A549 (cell line): ENCODE results near the gene CARD11. TPM values are rescaled to one million over a fixed set of nuclear protein-coding genes. Genes with fewer than 3 reads are reported as not detected.

ENCODE experiments used
- ATAC-seq, 2 experiments: fragments of 200-7000 bp in 1 of 2; fragments of >200 bp in 1 of 2; cut with Nextera tagmentation in 1 of 2; cut with Tn5 transposase in 1 of 2; 3 replicates each; pipeline versions ENCODE4 v1.8.0 to v1.9.1; 2018 to 2020; ENCODE audit warnings: mild to moderate bottlenecking in 1 of 2, moderate library complexity in 1 of 2
- CTCF ChIA-PET: fragments of 300-600 bp; sonication (Branson Sonifier 250); formaldehyde crosslinking; extraction: SDS; loops from one replicate; lab custom pipeline; 2021; ENCODE audit warnings: antibody characterized with exemption, inconsistent platforms; lab: Yijun Ruan, JAX
- POLR2A ChIA-PET: fragments of 350-600 bp; formaldehyde crosslinking; extraction: SDS; loops from one replicate; lab custom pipeline; 2021; ENCODE audit warnings: antibody characterized with exemption, inconsistent platforms; lab: Yijun Ruan, JAX
- DNase-seq, 2 experiments: peaks; one replicate each; pipeline versions ENCODE4 v3.0.0 to v3.0.0-alpha.2; 2011 to 2016; ENCODE audit warnings: low read depth in 1 of 2, low spot score in 1 of 2
- FAIRE-seq: peaks from 2 replicates; lab custom pipeline; 2011; peaks lifted over from hg19 to GRCh38; lab: Jason Lieb, UNC
- H3K27ac ChIP-seq, 2 experiments: fragments of >200 bp; sonication (Bioruptor Twin); formaldehyde crosslinking; 3 replicates each; pipeline ENCODE4 v1.5.1; 2016 to 2017
- H3K4me1 ChIP-seq: fragments of >200 bp; sonication (Bioruptor Twin); formaldehyde crosslinking; 3 replicates; pipeline ENCODE4 v1.6.1; 2016
- H3K4me2 ChIP-seq: fragments of >200 bp; sonication (Bioruptor Twin); formaldehyde crosslinking; 3 replicates; pipeline ENCODE4 v1.6.1; 2016
- H3K4me3 ChIP-seq: fragments of >200 bp; sonication (Bioruptor Twin); formaldehyde crosslinking; 3 replicates; pipeline ENCODE4 v1.5.1; 2016
- H3K9me3 ChIP-seq: fragments of >200 bp; sonication (Bioruptor Twin); formaldehyde crosslinking; 3 replicates; pipeline ENCODE4 v1.6.1; 2016
- BHLHE40 ChIP-seq: IDR thresholded peaks from 2 replicates; pipeline ENCODE4 v1.6.1; 2012; ENCODE audit warnings: low read depth, low read length, inconsistent platforms
- CEBPB ChIP-seq, 2 experiments: fragments of >200 bp in 1 of 2; sonication (Bioruptor Twin) in 1 of 2; formaldehyde crosslinking in 1 of 2; IDR thresholded peaks; 2 replicates each; pipeline ENCODE4 v1.6.1; 2012 to 2016
- FOSB ChIP-seq: fragments of 250-450 bp; sonication (Bioruptor Pico); IDR thresholded peaks from 2 replicates; pipeline ENCODE4 v1.5.0; 2020; ENCODE audit warnings: mild to moderate bottlenecking, moderate library complexity
- FOXS1 ChIP-seq: fragments of 250-450 bp; sonication (Bioruptor Pico); IDR thresholded peaks from 2 replicates; pipeline ENCODE4 v1.5.0; 2020; ENCODE audit warnings: mild to moderate bottlenecking, moderate library complexity
- HOXB5 ChIP-seq: fragments of 250-450 bp; sonication (Bioruptor Pico); IDR thresholded peaks from 2 replicates; pipeline ENCODE4 v1.5.0; 2020; ENCODE audit warnings: mild to moderate bottlenecking, moderate library complexity
- JUNB ChIP-seq: fragments of >200 bp; sonication (Bioruptor Twin); formaldehyde crosslinking; IDR thresholded peaks from 2 replicates; pipeline ENCODE4 v1.6.1; 2016
- NFE2L2 ChIP-seq: fragments of 150-350 bp; conservative IDR thresholded peaks from 2 replicates; pipeline ENCODE4 v1.6.1; 2014; ENCODE audit warnings: low read length
- POLR2A ChIP-seq: IDR thresholded peaks from 2 replicates; pipeline ENCODE4 v1.6.1; 2012; ENCODE audit warnings: mild to moderate bottlenecking, low read length
- RCOR1 ChIP-seq: fragments of 150-350 bp; IDR thresholded peaks from 2 replicates; pipeline ENCODE4 v1.6.1; 2014; ENCODE audit warnings: antibody characterized with exemption, low read length, low read depth
- RNF2 ChIP-seq: fragments of 200-600 bp; sonication (generic); IDR thresholded peaks from 2 replicates; pipeline ENCODE4 v1.6.1; 2016; ENCODE audit warnings: low read depth, mild to moderate bottlenecking, antibody characterized with exemption, moderate library complexity, borderline replicate concordance
- SREBF2 ChIP-seq: fragments of 450-650 bp; IDR thresholded peaks from 2 replicates; pipeline ENCODE4 v1.6.1; 2014; ENCODE audit warnings: mild to moderate bottlenecking, moderate library complexity
- TFCP2L1 ChIP-seq: fragments of 250-450 bp; sonication (Bioruptor Pico); IDR thresholded peaks from 2 replicates; pipeline ENCODE4 v1.5.0; 2021; ENCODE audit warnings: mild to moderate bottlenecking
- ZNF302 ChIP-seq: fragments of 250-450 bp; sonication (Bioruptor Pico); IDR thresholded peaks from 2 replicates; pipeline ENCODE4 v1.9.0; 2021; ENCODE audit warnings: inconsistent platforms, mild to moderate bottlenecking, moderate library complexity
- WGBS: methylation state at CpG from one replicate; pipeline ENCODE4 v1.1.6; 2017; ENCODE audit errors: missing lambda C conversion rate; 5-methylcytosine and 5-hydroxymethylcytosine counted together
- polyA plus RNA-seq, 4 experiments: library from polyadenylated mRNA; depleted of rRNA in 3 of 4; stranded (reverse); fragments of >200 nt; fragmentation: RNase III in 1 of 4; extraction: RNeasy Plus Mini Kit Qiagen cat#74134 plus additional on column Dnase treatment in 1 of 4; gene quantifications; 2 replicates in 3 of 4; 3 replicates in 1 of 4; pipeline ENCODE4 v1.2.3, GENCODE V29; 2011 to 2017
- TF ChIP-seq, protein P1 (sequence below): IDR thresholded peaks from 2 replicates; pipeline ENCODE4 v1.6.1; 2012
- TF ChIP-seq, protein P2 (sequence below): IDR thresholded peaks from 2 replicates; pipeline ENCODE4 v1.6.1; 2012; ENCODE audit warnings: low read depth, borderline replicate concordance
- TF ChIP-seq, protein P3 (sequence below): fragments of 250-450 bp; sonication (Bioruptor Pico); IDR thresholded peaks from 2 replicates; pipeline ENCODE4 v1.5.0; 2021; ENCODE audit warnings: mild to moderate bottlenecking, moderate library complexity, borderline replicate concordance
- TF ChIP-seq, protein P4 (sequence below): fragments of 450-650 bp; IDR thresholded peaks from 2 replicates; pipeline ENCODE4 v1.6.1; 2014; ENCODE audit warnings: antibody characterized with exemption
- TF ChIP-seq, protein P5 (sequence below): fragments of 150-350 bp; IDR thresholded peaks from 2 replicates; pipeline ENCODE4 v1.6.1; 2014; ENCODE audit warnings: low read depth, mild to moderate bottlenecking, low read length
- TF ChIP-seq, protein P6 (sequence below): IDR thresholded peaks from 2 replicates; pipeline ENCODE4 v1.6.1; 2012

CARD11 gene
- polyA plus RNA-seq, 2 of the 4 experiments (the other 2 are of a cell fraction), result 0.48 to 1.1 TPM

DNA sequence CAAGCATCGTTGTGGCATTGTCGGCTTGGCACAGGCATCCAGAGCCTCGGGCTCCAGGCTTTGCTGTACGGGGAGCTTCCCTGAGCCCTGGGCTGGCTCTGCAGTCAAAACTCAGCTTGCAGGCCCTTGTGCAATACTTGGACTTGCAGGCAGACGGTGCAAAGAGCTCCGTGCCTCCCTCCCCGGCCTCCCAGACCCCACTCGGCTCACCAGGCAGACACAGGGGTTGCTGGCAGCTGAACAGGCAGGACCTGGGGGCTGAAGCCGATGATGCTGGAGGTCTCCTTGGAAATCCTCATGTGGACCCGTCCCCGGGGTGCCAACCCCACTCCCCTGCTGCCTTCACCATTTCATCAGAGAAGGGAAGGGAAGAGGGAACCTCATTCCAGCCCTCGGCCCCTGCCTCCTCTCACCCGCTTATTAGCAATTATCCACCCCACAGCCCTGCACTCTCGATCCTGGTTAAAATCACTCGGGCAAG, 139.9 kb downstream of the CARD11 start:
- H3K4me3 ChIP-seq, result no peak overlapping the region
- 66% methylated on average over 15 of the region's 15 CpGs for WGBS
- DNase-seq (no peak), FAIRE-seq (no peak), ATAC-seq (peak in 1 of 2 experiments; percentile 53; a peak in 3 of 6 replicates)
- ChIA-PET POLR2A (no interaction called here), CTCF (interaction anchor here (1.4 to 3.4 kb wide), 3 partner anchors 17 to 397 kb away, joined by 3 to 18 read pairs (median 8); partner anchors contain the start of gene SDK1)
- H3K9me3 ChIP-seq, result no peaks in the 10 kb centered on the region
- TF ChIP-seq, protein P1, sequence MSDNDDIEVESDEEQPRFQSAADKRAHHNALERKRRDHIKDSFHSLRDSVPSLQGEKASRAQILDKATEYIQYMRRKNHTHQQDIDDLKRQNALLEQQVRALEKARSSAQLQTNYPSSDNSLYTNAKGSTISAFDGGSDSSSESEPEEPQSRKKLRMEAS, result no peak
- TF ChIP-seq CEBPB (IDR thresholded peaks at IDR 0.05) (no peak), JUNB (no peak), TFCP2L1 (no peak), FOSB (CRISPR knock-in tag) (no peak), SREBF2 (no peak)
- H3K27ac ChIP-seq, result no peak overlapping the region
- H3K4me2 ChIP-seq, result no peak overlapping the region
- H3K4me1 ChIP-seq, result no peaks in the 10 kb centered on the region

DNA sequence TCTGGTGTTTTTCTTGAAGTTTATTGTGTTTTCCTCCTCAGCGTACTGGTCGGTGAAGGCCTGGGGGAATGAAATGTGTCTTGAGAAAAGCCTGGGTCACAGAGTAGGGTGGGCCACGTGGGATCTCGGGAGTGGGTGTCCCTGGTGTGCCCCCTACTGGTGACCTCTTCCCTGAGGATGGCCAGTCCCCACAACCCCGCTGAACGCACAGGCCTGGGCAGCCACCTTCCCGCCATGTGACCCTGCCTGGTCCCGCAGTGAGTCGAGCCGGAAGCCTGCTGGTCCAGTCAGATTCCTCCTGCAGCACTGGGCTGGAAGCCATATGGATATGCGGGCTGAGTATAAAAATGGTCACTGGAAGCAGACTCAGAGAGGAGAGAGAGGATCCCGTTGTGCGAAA, 146.6 kb downstream of the CARD11 start:
- no peak overlapping the region for H3K4me3 ChIP-seq
- H3K9me3 ChIP-seq, result no peaks in the 10 kb centered on the region
- FAIRE-seq (no peak), DNase-seq (no peak), ATAC-seq (no peak)
- POLR2A ChIA-PET, result no interaction called here
- no peak overlapping the region for H3K4me2 ChIP-seq
- 78% methylated on average over 13 of the region's 13 CpGs for WGBS
- TF ChIP-seq, protein P2, sequence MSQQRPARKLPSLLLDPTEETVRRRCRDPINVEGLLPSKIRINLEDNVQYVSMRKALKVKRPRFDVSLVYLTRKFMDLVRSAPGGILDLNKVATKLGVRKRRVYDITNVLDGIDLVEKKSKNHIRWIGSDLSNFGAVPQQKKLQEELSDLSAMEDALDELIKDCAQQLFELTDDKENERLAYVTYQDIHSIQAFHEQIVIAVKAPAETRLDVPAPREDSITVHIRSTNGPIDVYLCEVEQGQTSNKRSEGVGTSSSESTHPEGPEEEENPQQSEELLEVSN, result no peak
- TF ChIP-seq ZNF302 (CRISPR knock-in tag), result no peak
- no peak for TF ChIP-seq FOXS1 (CRISPR knock-in tag)
- TF ChIP-seq BHLHE40, result no peak
- no peak for TF ChIP-seq HOXB5 (CRISPR knock-in tag)
- no peak for TF ChIP-seq SREBF2
- no peak for TF ChIP-seq POLR2A
- TF ChIP-seq RCOR1, result no peak
- TF ChIP-seq RNF2, result no peak
- TF ChIP-seq NFE2L2, result no peak
- TF ChIP-seq, protein P3, sequence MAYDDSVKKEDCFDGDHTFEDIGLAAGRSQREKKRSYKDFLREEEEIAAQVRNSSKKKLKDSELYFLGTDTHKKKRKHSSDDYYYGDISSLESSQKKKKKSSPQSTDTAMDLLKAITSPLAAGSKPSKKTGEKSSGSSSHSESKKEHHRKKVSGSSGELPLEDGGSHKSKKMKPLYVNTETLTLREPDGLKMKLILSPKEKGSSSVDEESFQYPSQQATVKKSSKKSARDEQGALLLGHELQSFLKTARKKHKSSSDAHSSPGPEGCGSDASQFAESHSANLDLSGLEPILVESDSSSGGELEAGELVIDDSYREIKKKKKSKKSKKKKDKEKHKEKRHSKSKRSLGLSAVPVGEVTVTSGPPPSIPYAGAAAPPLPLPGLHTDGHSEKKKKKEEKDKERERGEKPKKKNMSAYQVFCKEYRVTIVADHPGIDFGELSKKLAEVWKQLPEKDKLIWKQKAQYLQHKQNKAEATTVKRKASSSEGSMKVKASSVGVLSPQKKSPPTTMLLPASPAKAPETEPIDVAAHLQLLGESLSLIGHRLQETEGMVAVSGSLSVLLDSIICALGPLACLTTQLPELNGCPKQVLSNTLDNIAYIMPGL (CRISPR knock-in tag), result no peak
- TF ChIP-seq, protein P4, sequence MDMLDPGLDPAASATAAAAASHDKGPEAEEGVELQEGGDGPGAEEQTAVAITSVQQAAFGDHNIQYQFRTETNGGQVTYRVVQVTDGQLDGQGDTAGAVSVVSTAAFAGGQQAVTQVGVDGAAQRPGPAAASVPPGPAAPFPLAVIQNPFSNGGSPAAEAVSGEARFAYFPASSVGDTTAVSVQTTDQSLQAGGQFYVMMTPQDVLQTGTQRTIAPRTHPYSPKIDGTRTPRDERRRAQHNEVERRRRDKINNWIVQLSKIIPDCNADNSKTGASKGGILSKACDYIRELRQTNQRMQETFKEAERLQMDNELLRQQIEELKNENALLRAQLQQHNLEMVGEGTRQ, result no peak
- TF ChIP-seq, protein P5, sequence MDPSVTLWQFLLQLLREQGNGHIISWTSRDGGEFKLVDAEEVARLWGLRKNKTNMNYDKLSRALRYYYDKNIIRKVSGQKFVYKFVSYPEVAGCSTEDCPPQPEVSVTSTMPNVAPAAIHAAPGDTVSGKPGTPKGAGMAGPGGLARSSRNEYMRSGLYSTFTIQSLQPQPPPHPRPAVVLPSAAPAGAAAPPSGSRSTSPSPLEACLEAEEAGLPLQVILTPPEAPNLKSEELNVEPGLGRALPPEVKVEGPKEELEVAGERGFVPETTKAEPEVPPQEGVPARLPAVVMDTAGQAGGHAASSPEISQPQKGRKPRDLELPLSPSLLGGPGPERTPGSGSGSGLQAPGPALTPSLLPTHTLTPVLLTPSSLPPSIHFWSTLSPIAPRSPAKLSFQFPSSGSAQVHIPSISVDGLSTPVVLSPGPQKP, result no peak
- TF ChIP-seq CEBPB (IDR thresholded peaks at IDR 0.05), result no peak
- TF ChIP-seq, protein P6, sequence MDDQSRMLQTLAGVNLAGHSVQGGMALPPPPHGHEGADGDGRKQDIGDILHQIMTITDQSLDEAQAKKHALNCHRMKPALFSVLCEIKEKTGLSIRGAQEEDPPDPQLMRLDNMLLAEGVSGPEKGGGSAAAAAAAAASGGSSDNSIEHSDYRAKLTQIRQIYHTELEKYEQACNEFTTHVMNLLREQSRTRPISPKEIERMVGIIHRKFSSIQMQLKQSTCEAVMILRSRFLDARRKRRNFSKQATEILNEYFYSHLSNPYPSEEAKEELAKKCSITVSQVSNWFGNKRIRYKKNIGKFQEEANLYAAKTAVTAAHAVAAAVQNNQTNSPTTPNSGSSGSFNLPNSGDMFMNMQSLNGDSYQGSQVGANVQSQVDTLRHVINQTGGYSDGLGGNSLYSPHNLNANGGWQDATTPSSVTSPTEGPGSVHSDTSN, result no peak
- H3K4me1 ChIP-seq, result no peaks in the 10 kb centered on the region; the same call in 2 of the 3 replicates
- CTCF ChIA-PET, result no interaction called here
- H3K27ac ChIP-seq, result no peak overlapping the region
